HG03159 (cell line): ENCODE data around the gene VAV2.

Experiments used
- ATAC-seq: cut with Tn5 transposase; IDR thresholded peaks from one replicate; pipeline ENCODE4 v1.9.1; 2021; ENCODE audit warnings: mild to moderate bottlenecking, moderate library complexity; ENCODE audit not compliant: unreplicated experiment

The VAV2 gene

GRCh38 chr9:133857639-133858038, 134.5 kb downstream of the VAV2 start:
- ATAC-seq, result no peak

- no peak for ATAC-seq
Measured at GRCh38 chr9:133856798-133857197, 135.3 kb downstream of the VAV2 start.

GRCh38 chr9:133855802-133856521, 136.2 kb downstream of the VAV2 start:
- ATAC-seq, result no peak

- ATAC-seq, result no peak
Measured at GRCh38 chr9:133855371-133855770, 136.8 kb downstream of the VAV2 start.

- no peak for ATAC-seq
Measured at GRCh38 chr9:133854765-133855164, 137.4 kb downstream of the VAV2 start.

GRCh38 chr9:133854048-133854447, 138.1 kb downstream of the VAV2 start:
- ATAC-seq, result no peak

- no peak for ATAC-seq
Measured at GRCh38 chr9:133853331-133853730, 138.8 kb downstream of the VAV2 start.

- ATAC-seq, result no peak
Measured at GRCh38 chr9:133852431-133852830, 139.7 kb downstream of the VAV2 start.

GRCh38 chr9:133851693-133852092, 140.4 kb downstream of the VAV2 start:
- ATAC-seq, result no peak

GRCh38 chr9:133850937-133851336, 141.2 kb downstream of the VAV2 start:
- no peak for ATAC-seq

GRCh38 chr9:133850161-133850560, 142.0 kb downstream of the VAV2 start:
- ATAC-seq, result no peak

- ATAC-seq, result no peak
Measured at GRCh38 chr9:133849110-133849670, 142.9 kb downstream of the VAV2 start.

GRCh38 chr9:133848471-133849109, 143.5 kb downstream of the VAV2 start:
- no peak for ATAC-seq

GRCh38 chr9:133846483-133847090, 145.5 kb downstream of the VAV2 start:
- ATAC-seq, result no peak

GRCh38 chr9:133845440-133845839, 146.7 kb downstream of the VAV2 start:
- no peak for ATAC-seq

GRCh38 chr9:133844881-133845410, 147.2 kb downstream of the VAV2 start:
- no peak for ATAC-seq

- no peak for ATAC-seq
Measured at GRCh38 chr9:133844398-133844784, 147.7 kb downstream of the VAV2 start.

- no peak for ATAC-seq
Measured at GRCh38 chr9:133843751-133844397, 148.2 kb downstream of the VAV2 start.

- no peak for ATAC-seq
Measured at GRCh38 chr9:133843250-133843649, 148.9 kb downstream of the VAV2 start.

GRCh38 chr9:133842721-133843227, 149.3 kb downstream of the VAV2 start:
- no peak for ATAC-seq

GRCh38 chr9:133842174-133842573, 149.9 kb downstream of the VAV2 start:
- no peak for ATAC-seq
